GM18520 (cell line): ENCODE results near the gene WDR18.
"Not testable (repeated sequence)": the region's sequence is repeated elsewhere in the genome, so short reads cannot be mapped to it uniquely, and the experiment has no call there.

Source experiments
- ATAC-seq: cut with Tn5 transposase; IDR thresholded peaks from one replicate; pipeline ENCODE4 v1.9.1; 2021; ENCODE audit not compliant: unreplicated experiment

The WDR18 gene

DNA sequence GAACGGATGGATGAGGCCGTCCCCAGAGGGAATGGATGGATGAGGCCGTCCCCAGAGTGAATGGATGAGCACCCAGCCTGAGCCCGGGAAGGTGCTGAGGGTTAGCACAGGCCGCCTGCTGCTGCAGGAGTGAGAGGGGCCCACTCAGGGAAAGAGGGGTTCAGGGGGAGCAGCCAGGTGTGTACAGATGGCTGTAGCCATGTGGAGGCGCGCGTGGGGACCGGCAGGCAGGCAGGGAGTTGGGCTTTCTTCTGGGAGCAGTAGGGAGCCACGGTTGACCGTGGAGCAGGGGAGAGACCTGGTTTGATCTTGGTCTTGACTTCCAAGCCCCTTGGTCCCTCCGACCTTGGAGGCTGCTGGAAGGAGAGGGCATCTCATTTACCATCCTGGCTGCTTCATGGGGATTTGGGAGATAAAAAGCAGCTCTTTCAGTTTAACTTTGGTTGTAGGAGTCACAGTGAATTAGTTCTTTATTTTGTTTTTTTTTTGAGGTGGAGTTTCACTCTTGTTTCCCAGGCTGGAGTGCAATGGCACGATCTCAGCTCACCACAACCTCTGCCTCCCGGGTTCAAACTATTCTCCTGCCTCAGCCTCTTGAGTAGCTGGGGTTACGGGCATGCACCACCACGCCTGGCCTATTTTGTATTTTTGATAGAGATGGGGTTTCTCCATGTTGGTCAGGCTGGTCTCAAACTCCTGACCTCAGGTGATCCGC is 33.6 kb upstream of the WDR18 start:
- no peak for ATAC-seq

DNA sequence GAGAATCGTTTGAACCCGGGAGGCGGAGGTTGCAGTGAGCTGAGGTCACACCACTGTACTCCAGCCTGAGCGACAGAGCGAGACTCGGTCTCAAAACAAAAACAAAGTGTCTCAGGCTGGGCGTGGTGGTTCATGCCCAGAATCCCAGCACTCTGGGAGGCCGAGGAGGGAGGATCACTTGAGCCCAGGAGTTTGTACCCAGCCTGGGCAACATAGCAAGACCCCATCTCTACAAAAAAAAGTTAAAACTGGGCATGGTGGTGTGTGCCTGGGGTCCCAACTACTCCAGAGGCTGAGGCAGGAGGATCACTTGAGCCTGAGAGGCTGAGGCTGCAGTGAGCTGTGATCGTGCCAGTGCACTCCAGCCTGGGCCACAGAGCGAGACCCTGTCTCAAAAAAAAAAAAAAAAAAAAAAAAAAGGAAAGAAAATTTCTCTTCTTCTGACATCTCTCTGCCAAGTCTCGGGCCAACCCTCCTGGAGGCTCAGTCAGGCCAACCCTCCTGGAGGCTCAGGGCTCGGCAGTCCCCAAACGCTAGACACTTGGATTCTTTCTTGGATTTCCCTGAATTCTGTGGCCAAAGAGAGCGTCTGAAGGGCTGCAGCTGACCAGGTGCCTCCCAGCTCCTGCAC is 32.0 kb upstream of the WDR18 start:
- no peak for ATAC-seq

DNA sequence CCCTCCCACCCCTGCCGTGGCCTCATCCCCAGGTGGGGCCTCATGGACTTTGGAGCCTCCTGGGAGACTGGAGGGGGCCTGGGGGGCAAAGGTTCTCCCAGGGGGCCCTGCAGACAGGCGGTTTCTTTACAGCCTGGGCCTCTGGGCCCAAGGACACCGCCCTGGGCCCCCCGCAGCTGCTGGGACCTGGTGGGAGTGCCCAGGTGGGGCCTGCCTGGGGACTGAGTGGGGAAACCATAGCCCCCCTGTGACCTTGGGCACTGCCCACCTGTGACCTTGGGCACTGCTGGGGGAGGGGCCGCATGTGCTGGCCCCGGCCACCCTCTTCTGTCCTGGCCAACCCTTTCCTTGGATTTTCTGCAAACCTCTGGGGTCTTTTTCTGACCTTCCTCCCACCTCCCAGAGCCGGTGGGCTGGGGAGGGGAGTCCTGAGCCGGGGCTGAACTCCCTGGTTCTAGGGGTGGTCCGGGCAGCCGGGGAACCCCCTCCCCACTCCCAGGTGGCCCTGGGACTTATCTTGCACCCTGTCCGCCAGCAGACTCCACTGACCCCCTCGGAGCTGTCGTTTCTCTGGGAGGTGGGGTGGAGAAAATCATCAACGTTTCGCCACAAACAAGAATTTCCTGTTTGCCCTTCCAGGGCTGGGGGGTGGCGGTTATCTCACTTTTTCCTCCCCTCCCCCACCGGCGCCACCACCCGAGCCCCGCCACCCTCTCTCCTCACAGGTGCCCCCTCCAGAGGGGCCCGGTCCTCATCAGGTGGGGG is 31.3 kb upstream of the WDR18 start:
- no peak for ATAC-seq

DNA sequence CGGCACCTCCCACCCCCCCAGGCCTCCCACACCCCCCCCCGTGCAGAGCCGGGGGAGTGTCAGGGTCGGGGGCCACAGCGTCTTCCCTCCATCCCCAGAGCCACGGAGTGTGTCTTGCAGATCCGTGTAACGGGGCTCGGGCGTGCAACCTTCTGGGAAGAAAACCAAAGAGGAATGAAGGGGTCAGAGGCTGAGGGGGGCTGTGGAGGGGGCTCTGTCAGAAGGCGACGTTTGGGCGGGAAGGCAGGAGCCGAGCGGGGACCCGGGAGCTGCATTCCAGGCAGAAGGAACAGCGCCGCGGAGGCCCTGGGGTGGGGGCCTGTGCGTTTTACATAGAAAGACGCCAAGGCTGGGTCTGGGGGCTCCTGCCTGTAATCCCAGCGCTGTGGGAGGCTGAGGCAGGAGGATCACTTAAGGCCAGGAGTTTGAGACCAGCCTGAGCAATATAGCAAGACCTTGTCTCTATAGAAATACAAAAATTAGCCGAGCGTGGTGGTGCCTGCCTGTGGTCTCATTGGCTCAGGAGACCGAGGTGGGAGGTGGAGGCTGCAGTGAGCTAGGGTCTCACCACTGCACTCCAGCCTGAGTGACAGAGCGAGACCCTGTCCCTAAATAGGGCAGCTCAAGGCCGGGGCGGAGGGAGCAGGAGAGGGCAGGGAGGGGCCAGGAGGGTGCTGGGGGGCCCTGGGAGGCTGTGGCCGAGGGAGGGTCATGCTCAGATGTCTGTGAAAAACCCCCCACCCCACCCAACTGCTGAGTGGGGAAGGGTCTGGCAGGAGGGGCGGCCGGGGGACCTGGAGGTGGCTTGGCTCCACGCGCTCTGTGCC is 30.5 kb upstream of the WDR18 start:
- no peak for ATAC-seq

DNA sequence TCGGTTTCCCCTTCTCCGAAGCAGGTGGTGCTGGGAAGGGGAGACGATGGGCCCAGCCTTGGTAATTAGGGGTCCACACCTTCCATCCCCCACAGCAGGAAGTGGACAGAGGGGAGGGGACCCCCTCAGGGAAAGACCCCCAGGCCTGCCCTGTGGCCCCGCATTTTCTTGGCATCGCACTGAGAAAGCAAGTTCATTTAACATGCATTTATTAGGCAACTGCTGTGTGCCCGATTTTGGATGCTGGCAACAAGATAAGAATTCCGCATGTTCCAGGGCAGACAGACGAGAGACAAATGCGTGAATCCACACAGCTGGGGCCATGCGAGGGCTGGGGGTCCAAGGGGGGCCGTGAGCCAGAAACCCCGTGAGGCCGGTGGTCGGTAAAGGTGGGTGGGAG is 29.9 kb upstream of the WDR18 start:
- no peak for ATAC-seq

DNA sequence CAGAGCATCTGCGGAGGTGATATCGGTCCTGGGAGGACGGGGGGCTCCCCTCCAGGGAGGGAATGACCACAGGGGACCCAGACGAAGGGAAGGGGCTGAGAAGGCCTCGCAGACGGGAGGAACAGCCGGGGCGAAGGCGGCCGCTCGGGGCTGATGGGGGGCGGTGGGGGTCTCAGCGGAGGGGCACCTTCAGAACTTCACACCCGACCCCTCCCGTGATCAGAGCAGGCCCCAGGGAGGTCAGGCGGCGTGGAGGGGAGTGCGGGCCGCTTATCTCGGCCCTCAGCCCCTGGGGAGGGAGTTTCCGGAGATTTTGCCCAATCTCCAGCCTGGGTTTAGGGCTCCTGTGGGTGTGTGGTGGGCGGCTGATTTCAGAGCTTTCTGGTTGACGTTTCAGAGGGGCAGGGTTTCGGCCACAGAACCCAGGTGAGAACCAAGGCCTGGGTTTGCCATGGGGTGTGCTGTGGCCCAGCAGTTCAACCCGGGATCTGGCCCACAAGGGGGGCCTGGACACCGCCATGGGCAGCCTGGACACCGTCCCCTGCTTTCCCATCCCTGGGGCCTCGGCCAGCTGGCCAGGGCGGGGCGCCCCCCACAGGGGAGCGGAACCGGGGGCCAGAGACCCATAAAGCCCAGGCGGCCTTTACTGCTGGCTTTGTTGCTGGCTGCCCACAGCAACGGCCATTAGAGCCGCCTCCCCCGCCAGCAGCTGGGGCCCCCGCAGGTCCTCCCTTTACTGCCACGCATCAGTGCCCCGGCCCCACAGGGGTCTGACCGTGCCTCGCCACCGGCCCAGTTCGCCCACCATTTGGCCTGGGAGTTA is 29.3 kb upstream of the WDR18 start:
- peak; percentile 48 for ATAC-seq

DNA sequence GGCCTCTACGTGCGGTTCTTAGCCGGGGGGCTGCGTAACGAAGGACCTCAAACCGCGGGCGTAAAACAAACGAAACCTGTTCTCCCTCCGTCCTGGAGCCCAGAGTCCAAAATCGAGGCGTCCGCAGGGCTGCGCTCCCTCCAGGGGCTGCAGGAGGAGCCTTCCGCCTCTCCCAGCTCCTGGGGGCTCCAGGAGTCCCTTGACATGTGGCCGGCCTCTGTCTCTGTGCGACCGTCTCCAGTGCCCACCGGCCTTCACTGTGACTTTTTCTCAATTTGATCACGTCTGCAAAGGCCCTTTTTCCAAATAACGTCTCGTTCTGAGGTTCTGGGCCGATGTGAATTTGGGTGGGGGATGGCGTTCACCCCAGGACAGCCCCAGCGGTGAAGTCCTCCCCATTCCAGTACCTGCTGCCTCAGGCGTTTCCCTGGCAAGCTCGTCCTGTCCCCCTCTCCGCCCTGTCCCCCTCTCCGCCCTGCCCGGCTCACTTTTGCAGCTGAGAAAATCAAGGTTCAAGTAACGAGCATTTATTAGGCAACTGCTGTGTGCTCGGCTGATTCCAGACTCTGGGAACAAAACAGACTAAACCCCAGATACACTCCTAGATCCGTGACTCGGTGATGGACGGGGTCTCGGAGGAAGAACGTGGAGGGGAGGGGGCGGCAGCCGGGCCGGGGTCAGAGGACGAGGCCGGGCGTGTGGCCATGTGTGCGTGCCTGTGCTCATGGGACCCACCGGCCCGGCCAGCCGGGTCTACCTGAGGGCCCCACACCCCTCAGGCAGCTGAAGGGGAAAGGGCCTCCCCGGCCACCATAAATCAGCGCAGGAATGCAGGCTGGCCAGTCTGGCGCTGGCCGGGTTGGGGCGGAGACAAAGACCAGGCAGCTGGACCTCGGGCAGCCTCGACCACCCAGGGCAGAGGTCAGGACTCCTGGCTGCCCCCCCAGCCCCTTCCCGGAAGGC is 28.1 kb upstream of the WDR18 start:
- ATAC-seq, result no peak

DNA sequence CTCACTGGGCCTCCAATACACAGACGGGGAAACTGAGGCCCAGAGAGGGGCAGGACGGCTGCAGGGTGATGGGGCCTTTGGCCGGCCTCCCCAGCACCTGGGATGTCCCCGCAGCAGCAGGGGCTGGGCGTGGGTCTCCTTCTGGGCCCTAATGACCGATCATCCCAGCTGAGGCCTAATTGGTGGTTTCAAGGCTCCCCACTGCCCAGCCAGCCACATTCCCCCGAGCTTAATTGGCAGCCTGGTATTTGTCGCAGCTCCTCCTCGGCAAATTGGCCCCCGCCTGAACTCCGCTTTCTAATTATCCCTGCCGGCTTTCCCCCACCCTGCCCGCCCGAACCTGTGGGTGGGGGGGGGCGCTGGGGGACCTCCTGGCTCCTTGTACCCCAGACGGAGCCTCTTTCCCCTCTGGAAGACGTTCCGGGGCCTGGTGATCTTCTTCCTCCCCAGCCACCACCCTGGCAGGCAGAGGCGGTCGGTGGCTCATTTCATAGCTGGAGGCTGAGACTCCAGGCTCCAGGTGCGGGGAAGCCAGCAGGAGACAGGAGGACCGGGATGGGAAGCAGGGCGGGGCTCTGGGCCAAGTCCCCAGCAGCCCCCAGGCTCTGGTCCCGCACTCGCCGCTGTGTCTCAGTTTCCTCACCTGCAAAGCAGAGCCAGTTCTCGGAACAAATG is 27.2 kb upstream of the WDR18 start:
- no peak for ATAC-seq

DNA sequence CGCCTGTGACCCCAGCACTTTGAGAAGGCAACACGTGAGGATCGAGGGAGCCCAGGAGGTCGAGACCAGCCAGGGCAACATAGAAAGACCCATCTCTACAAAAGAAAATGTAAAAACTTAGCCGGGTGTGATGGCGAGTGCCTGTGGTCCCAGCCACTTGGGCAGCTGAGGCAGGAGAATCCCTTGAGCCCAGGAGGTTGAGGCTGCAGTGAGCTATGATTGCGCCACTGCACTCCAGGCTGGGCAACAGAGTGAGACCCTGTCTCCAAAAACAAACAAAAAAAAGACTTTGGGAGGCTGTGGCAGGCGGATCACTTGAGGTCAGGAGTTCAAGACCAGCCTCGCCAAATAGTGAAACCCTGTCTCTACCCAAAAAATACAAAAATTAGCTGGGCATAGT is 26.6 kb upstream of the WDR18 start:
- ATAC-seq, result not testable (repeated sequence)

DNA sequence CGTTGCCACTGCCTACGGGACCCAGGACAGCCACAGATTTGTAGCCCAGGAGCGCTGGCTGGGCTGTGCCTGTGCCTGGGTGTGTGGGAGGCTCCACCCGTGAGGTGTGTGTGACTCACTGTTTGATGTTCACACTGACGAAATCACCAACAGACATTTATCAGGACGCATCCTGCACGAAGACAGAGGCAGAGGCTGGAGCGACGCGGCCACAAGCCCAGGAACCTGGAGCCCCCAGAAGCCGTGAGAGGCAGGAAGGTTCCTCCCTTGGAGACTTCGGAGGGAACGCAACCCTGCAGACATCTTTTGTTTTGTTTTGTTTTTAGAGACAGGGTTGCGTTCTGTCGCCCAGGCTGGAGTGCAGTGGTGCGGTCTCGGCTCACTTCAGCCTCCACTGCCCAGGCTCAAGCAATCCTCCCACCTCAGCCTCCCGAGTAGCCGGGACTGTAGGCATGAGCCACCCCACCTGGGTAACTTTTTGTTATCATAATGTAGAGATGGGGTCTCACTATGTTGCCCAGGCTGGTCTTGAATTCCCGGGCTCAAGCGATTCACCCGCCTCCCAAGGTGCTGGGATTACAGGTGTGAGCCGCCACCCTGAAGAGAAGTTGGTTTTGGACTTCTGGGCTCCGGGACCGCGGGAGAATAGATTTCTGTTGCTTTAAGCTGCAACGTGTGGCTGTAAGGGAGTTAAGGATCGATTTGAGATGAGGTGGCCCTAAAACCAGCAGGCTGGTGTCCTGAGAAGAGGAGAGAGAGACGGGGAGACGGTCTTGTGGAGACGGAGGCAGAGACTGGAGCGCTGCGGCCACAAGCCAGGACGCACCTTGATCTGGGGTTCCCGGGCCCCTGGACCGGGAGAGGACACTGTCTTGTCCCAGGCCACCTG is 24.9 kb upstream of the WDR18 start:
- ATAC-seq, result no peak

DNA sequence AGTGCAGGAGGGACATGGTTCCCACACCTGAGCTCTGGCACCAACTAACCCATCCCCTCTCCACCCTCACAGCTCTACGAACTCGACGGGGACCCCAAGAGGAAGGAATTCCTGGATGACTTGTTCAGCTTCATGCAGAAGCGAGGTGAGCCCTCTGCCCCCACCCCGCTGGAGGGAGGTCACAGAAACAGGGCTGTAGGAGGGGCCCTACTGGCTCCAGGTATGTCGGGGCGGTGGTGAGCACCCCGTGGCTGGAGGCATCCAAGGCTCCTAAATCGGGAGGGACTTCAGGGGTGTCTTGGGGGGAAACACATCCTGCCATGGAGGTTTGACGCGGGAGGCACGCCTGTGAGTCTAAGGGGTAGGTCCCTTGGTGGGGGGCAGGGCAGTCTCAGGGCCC is 24.1 kb upstream of the WDR18 start:
- ATAC-seq, result no peak

DNA sequence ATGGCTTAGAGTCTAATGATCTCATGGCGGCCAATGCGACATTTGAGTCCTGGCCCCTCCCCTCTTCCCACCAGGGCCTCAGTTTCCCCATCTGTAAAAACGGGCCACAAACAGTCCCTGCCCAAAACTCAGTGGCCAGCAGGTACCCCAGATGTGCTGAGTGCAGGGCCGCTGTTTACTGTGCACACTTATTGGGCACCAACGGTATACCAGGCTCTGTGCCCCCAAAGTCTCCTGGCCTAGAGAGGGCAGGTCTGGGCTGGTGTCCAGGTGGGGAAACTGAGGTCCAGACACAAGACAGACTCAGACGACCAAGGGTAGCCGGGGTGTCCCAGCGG is 23.6 kb upstream of the WDR18 start:
- ATAC-seq, result no peak

DNA sequence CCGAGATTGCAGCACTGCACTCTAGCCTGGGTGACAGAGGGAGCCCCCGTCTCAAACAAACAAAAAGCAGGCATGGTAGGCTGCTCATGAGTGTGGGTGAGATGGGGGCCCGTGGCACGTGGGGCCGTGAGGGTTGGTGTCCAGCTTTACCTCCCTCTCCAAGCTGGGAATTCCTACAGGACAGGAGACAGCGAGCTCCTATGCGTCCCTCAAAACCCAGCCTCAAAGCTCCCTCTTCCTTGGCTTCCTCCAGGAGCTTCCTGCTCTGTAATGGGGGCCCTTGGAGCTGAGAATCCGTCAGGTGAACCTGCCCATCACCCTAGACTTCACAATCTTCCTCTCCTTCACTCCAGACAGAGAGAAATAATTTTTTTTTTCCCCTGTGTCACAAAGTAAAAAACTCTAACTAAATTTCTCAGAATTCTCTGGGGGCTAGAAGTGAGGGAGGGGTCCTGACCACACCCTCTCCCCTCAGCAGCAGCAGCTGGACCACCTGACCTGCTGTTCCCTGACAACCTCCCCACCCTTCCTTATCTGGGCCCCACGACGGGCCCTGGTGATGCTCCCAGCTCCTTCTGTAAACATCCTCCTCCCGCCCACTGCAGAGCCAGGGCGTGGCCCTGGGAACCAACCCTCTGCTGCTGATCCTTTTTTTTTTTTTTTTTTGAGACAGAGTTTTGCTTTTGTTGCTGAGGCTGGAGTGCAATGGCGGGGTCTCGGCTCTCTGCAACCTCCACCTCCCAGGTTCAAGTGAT is 22.1 kb upstream of the WDR18 start:
- ATAC-seq, result no peak

DNA sequence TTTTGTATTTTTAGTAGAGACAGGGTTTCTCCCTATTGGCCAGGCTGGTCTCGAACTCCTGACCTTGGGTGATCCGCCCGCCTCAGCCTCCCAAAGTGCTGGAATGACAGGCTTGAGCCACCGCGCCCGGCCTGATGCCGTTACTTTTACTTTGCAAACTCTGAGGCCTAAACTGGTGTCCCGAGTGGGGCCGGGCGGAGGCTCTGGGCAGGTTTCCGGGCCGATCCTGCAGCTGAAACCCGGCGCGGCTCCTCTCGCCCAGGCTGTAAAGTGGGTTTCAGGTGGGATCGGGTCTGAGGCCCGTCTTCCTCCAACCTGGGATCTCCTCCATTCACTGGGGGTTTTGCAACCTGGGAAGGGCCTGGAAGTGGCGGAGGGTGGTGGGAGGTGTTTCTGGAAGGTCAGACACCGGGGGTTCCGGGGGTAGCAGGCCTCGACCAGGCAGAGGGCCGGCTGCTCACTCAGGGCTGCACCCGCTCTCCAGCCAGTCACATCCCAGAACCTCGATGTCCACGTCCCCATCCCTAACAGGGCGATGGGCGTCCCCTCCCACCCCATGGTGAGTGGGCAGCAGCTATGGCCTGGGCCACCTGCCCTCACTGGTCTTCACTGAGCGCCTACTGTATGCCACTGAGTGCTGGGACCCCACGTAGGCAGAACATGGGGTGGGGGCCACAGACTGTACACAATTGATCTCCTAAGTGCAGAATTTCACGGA is 21.3 kb upstream of the WDR18 start:
- ATAC-seq, result no peak

DNA sequence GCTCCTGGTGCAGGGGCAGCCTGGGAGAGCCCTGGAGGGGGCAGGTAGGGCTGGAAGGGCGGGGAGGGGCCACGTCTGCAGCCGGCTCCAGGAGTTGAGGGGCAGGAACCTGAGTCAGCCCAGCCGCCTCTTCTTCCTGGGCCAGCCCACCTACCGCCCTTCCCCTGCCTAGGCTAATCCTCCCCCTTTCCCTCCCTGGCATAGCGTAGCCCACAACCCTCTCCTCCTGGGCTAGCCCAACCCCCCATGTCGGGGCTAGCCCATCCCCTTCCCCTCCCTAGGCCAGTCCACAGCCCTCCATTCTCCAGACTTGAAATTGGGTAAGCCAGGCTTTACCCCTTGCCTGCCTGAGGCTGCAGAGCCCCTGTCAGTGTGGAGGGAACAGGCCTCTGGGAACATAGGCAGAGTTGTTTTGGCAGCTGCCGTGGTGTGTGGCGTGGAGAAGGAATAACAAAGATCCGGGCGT is 20.6 kb upstream of the WDR18 start:
- no peak for ATAC-seq

DNA sequence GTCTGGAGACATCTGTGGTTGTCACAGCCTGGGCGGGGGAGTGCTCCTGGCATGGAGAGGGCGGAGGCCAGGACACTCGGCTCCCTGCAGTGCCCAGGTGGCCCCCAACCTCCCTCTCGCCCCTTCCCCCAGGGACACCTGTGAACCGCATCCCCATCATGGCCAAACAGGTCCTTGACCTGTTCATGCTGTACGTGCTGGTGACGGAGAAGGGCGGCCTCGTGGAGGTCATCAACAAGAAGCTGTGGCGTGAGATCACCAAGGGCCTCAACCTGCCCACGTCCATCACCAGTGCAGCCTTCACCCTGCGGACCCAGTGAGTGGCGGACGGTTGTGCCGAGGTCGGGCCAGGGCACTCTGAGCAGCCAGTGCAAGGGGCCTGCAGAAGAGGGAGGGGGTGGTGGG is 20.0 kb upstream of the WDR18 start:
- ATAC-seq, result no peak
